DLD1 (cell line): ENCODE data around the gene SEC16A.

Source experiments
- in situ Hi-C: cut with HindIII; loops from 2 replicates; pipeline ENCODE4 v1.10.0; 2017; ENCODE audit warnings: low sequenced_read_pairs

SEC16A gene

GRCh38 chr9:136441681-136442245 is 41.1 kb downstream of the SEC16A start:
- in situ Hi-C loops, result no loop called here

GRCh38 chr9:136441191-136441680 is 41.6 kb downstream of the SEC16A start:
- in situ Hi-C loops, result no loop called here

- in situ Hi-C loops, result no loop called here
Observed at GRCh38 chr9:136439481-136440408, 43.1 kb downstream of the SEC16A start, which contains the start of gene INPP5E. INPP5E (minus strand) TSS chr9:136439845; CDS start chr9:136439419, 426 bp downstream.

- in situ Hi-C loops, result no loop called here
Observed at GRCh38 chr9:136438548-136439480, 44.0 kb downstream of the SEC16A start.

- in situ Hi-C loops, result no loop called here
Observed at GRCh38 chr9:136437839-136438547, 44.8 kb downstream of the SEC16A start.

- in situ Hi-C loops, result no loop called here
Observed at GRCh38 chr9:136437430-136437829, 45.4 kb downstream of the SEC16A start.

- in situ Hi-C loops, result no loop called here
Observed at GRCh38 chr9:136436055-136436634, 46.7 kb downstream of the SEC16A start.

- in situ Hi-C loops, result no loop called here
Observed at GRCh38 chr9:136434580-136435169, 48.2 kb downstream of the SEC16A start.

- in situ Hi-C loops, result no loop called here
Observed at GRCh38 chr9:136433849-136434579, 48.8 kb downstream of the SEC16A start.

GRCh38 chr9:136433043-136433715 is 49.7 kb downstream of the SEC16A start:
- in situ Hi-C loops, result no loop called here

GRCh38 chr9:136432591-136432990 is 50.2 kb downstream of the SEC16A start:
- in situ Hi-C loops, result no loop called here

GRCh38 chr9:136431782-136432350 is 51.0 kb downstream of the SEC16A start:
- in situ Hi-C loops, result no loop called here

GRCh38 chr9:136430588-136431234 is 52.1 kb downstream of the SEC16A start:
- in situ Hi-C loops, result no loop called here

- in situ Hi-C loops, result no loop called here
Observed at GRCh38 chr9:136429683-136430491, 53.0 kb downstream of the SEC16A start.

- in situ Hi-C loops, result no loop called here
Observed at GRCh38 chr9:136429075-136429628, 53.7 kb downstream of the SEC16A start.

GRCh38 chr9:136426787-136427186 is 56.1 kb downstream of the SEC16A start:
- in situ Hi-C loops, result no loop called here
